Activated T-cell treated with anti-CD3 and anti-CD28 coated beads for 1 hour (primary cell): ENCODE data around the gene DAP.
"Not testable (repeated sequence)": the region's sequence is repeated elsewhere in the genome, so short reads cannot be mapped to it uniquely, and the experiment has no call there.

Experiments
- DNase-seq: peaks from one replicate; pipeline ENCODE4 v3.0.0-alpha.2; 2020; ENCODE audit warnings: low read depth

The DAP gene

DNA sequence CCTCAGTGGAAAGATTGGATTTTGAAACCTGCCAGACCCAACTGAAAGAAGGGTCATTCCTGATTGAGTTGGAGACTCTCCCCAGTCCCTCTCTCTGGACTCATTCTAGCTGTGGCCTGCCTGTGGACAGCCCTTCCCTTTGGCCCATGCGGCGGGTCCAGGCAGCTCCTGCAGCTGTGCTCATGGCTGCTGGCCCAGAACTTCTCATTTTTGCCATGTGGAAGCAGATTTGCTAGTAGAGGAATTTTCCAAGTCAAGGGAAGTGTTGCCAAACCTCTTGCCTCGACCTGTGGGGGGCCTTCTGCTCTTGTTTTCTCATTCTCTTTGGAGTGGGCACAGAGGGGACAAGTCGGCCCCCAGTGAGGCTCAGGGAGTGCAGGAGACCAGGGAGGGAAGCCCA is 108.0 kb downstream of the DAP start:
- DNase-seq, result no peak

- DNase-seq, result no peak
These were observed 108.4 kb downstream of the DAP start for GRCh38 chr5:10652606-10653005.

DNA sequence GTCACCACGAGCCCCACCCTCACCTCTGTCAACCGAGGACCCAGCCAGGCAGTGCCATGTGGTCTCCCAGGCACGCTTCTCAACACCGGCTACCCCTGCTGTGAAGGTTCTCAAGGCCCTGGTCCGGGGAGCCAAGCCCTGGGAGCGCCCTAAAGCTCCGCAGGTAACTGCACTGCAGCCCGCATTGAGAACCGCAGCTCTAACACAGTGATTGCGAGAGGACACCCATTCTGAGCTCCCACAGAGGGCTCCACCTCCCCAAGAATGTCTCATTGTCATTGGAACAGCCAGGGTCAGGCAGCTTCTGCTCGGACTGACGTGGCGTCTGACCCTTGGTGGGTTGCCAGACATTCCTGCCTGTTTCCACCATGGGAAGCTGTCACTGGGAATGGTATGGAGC is 108.9 kb downstream of the DAP start:
- no peak for DNase-seq

- DNase-seq, result no peak
These were observed 111.2 kb downstream of the DAP start for GRCh38 chr5:10649666-10650380.

DNA sequence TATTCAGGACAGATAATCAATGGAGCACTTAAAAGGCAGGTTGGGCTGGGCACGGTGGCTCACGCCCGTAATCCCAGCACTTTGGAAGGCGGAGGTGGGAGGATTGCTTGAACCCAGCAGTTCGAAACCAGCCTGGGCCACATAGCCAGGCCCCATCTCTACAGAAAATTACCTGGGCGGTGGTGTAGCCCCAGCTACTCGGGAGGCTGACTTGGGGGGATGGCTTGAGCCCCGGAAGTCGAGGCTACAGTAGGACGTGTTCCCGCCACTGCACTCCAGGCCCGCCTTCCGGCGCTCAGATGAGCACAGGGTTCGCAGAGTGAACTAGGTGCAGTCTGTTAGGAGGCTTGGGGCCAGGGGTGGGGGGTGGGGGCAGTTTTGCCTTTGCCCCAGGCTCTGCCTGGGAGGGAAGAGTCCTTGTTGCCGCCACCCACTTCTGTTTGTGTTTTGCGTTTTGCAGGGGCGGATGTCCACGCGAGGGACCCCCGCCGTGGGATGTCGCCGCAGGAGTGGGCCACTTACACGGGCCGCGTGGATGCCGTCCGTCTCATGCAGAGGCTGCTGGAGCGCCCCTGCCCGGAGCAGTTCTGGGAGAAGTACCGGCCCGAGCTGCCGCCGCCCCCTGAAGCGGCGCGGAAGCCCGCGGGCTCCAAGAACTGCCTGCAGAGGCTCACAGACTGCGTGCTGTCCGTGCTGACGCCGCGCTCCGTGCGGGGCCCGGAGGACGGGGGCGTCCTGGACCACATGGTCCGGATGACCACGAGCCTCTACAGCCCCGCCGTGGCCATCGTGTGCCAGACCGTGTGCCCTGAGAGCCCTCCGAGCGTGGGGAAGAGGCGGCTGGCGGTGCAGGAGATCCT is 112.0 kb downstream of the DAP start:
- DNase-seq, result no peak

- DNase-seq, result no peak
These were observed 113.4 kb downstream of the DAP start for GRCh38 chr5:10647640-10648039.

- no peak for DNase-seq
These were observed 115.4 kb downstream of the DAP start for GRCh38 chr5:10645671-10646070.

GRCh38 chr5:10645146-10645545 is 115.9 kb downstream of the DAP start:
- no peak for DNase-seq

GRCh38 chr5:10644192-10644591 is 116.8 kb downstream of the DAP start:
- DNase-seq, result no peak

DNA sequence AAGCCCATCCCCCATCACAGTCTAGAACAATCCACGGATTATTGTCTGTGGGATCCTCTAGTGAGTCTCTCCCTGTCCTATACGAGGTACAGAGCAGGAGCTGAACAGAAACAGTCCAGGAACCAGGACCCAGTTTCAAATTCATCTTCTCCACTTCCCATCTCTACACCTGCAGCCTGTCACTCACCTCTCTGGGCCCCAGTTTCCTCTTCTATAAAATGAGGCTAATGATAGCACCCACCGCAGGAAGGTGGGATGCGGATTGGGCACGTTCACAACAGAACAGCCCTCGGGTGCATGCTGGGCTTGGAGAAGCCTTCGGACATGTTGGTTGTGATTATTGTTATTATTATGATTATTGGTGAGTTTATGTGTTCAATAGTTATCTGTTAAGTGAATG is 118.7 kb downstream of the DAP start:
- no peak for DNase-seq

GRCh38 chr5:10639846-10640368 is 121.1 kb downstream of the DAP start:
- no peak for DNase-seq

DNA sequence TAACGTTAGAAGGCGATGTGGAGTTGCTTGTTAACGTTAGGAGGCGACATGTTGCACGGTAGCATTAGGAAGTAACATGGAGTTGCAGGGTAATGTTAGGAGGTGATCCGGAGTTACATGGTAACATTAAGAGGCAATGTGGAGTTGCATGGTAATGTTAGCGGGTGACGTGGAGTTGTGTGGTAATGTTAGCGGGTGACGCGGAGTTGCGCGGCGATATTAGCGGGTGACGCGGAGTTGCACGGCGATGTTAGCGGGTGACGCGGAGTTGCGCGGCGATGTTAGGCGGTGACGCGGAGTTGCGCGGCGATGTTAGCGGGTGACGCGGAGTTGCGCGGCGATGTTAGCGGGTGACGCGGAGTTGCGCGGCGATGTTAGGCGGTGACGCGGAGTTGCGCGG is 122.3 kb downstream of the DAP start:
- not testable (repeated sequence) for DNase-seq

- DNase-seq, result no peak
These were observed 123.1 kb downstream of the DAP start for GRCh38 chr5:10637944-10638343.

DNA sequence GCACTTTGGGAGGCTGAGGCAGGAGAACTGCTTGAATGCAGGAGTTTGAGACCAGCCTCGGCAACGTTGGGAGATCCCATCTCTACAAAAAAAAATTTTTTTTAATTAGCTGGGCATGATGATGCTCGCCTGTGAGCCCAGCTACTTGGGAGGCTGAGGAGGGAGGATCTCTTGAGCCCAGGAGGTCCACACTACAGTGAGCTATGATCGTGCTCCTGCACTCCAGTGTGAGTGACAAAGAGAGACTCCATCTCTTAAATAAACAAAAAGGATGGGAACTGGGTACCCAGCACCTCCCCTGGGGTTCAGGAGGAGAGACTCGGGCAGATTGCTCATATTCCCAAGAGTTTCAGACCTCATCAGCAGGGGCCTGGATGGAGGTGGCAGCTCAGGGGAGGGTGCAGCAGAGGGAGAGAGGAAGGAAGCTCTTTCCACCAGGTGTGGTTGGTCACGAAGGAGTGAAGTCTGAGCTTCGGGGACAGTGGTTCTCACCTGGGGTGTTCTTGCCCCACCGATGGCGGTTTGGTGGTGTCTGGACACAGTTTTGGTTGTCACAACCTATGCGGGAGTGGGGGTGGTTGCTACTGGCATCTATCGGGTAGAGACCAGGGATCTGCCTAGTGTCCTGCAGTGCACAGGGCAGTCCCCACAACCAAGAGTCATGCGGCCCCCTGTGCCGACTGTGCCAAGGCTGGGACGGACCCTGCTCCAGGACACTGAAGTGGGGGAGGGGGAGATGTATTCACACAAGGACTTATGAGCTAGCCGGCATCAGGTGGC is 124.5 kb downstream of the DAP start:
- no peak for DNase-seq

DNA sequence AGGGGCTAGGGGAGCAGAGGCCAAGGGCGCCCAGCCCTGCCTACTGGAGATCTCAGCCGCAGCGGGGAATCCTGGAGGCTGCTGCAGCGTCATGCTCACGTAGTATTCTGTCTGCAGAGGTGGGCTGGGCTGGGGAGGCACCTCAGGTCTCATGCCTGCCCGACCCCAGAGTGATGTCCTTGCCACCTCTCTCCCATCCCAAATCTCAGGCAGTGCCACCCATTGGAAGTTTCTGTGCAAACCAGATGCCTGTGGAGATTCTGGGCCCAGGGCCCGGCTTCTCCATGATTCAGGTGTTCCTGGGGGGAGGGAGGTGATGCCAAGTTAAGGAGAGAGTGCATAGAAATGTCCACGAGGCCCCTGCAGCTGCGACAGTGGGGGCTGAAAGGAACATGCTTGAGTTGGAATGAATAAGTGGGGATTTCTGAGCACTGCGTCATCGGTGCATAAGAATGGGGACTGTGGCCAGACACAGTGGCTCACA is 125.1 kb downstream of the DAP start:
- no peak for DNase-seq

- peak; percentile 39 for DNase-seq
These were observed 125.7 kb downstream of the DAP start for GRCh38 chr5:10635257-10635866.

GRCh38 chr5:10634562-10634961 is 126.5 kb downstream of the DAP start:
- DNase-seq, result no peak

DNA sequence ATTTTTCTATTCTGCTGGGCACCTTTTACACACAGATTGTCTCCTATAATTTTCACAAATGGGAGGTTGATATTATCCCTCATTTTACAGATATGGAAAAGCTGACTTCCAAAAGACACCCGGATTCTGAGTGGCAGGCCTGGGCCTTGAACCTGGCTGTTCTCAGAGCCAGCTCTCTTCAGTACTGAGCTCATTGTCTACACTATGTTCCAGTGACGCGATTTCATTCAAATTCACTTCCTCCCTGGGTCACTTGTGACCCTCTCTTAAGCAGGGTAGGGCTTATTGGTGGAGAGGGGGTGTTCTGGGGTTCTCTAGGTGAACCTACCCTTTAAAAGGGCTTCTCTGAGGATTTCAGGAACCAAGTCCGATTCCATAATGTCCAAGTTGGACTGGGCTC is 127.0 kb downstream of the DAP start:
- no peak for DNase-seq

GRCh38 chr5:10633271-10634049 is 127.6 kb downstream of the DAP start:
- DNase-seq, result peak; percentile 26

DNA sequence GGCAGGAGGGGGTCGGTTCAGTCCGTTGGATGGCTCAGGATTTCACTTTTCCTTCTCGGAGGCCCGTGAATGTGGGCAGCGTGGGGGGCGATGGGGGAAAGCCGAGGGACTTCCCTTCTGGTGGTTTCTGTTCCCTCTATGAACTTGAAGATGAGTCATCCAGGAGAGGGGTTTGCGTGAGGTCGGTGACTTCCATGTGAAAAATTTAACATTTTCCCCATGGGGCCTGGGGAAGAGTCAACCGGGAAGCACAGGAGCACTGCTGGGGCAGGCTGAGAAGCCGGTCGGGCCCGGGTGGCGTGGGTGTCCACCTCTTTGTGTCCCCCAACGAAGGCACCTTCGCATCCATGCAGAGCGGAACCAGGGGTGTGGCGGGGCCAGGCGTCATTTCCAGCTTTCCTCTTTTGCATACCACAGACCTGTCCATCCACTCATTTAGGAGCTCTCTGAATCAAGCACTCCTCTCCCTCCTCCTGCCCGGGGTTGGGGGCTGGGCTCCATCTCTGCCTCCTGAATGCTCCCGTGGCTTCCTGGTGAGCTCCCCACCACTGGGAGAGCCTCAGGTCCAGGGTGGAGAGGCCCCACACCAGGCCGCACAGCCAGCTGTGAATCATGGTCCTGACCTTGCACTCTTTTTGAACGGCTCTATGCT is 128.8 kb downstream of the DAP start:
- DNase-seq, result no peak
